Fibroblast of gingiva (primary cell): Measurements from ENCODE around the gene GADD45GIP1.

ENCODE experiments used
- DNase-seq: peaks from one replicate; pipeline ENCODE4 v3.0.0-alpha.2; 2011; ENCODE audit warnings: low read depth

Gene GADD45GIP1

DNA sequence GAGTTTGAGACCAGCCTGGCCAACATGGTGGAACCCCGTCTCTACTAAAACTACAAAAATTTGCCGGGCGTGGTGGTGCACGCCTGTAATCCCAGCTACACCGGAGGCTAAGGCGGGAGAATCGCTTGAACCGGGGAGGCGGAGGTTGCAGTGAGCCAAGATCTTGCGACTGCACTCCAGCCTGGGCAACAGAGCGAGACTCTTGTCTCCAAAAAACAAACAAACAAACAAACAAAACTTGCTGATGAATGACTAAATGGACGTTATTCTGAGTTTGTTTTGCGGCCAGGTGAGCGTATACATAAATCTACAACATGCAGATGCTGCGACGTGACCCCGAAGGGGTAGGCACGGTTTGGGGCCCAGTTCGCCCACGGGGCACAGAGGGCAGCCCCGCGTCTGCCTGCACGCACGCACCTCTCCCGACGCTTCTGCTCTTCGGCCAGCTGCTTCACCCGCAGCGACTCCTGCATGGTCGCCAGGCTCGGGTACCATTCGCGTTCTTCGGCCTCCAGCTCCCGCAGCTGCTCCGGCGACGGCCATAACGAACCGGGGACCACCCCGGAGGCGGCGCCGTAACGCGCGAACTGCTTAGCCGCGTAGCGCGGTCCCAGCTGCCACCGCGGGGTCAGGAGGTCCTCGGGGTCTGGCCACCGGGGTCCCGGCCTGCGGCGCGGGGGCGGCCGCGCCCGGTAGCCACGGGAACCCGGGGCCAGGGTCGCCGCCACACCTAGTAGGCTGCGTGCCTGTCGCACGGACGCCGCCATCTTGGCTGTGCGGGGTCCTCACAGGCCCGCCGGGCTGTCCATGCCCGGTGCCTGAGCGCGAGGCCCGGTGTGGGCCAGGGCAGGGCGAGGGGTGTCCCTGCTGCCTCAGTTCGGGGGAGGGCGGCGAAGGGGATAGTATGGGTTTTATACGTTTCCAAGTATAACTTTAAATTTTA, at the start of gene GADD45GIP1:
GADD45GIP1 (minus strand) TSS at position 778 of the 943 bp plus-strand sequence; CDS start at position 767, 11 bp downstream.
- DNase-seq, result peak; percentile 71

GRCh38 chr19:13005861-13006370, 48.9 kb upstream of the GADD45GIP1 start:
- no peak for DNase-seq

GRCh38 chr19:13005253-13005652, 48.2 kb upstream of the GADD45GIP1 start:
- no peak for DNase-seq

- no peak for DNase-seq
These were observed 47.2 kb upstream of the GADD45GIP1 start for GRCh38 chr19:13004273-13004672.

DNA sequence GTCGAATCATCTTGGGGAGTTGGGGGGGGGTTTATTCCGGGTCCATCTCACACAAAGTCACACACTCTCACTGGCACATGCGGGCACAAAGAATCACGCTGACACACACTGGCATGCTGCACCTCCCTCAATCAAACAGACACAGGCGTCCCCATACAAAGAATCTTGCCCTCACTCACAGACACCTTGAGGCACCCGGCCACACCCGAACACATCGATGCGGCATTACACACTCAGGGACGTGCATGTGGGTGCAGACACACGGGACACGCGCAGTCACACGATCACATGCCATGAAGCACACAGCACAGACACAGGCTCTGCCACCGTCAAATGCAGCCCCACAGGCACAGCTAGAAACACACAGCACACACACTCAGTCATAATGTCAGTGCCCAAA, 46.1 kb upstream of the GADD45GIP1 start:
- DNase-seq, result no peak

DNA sequence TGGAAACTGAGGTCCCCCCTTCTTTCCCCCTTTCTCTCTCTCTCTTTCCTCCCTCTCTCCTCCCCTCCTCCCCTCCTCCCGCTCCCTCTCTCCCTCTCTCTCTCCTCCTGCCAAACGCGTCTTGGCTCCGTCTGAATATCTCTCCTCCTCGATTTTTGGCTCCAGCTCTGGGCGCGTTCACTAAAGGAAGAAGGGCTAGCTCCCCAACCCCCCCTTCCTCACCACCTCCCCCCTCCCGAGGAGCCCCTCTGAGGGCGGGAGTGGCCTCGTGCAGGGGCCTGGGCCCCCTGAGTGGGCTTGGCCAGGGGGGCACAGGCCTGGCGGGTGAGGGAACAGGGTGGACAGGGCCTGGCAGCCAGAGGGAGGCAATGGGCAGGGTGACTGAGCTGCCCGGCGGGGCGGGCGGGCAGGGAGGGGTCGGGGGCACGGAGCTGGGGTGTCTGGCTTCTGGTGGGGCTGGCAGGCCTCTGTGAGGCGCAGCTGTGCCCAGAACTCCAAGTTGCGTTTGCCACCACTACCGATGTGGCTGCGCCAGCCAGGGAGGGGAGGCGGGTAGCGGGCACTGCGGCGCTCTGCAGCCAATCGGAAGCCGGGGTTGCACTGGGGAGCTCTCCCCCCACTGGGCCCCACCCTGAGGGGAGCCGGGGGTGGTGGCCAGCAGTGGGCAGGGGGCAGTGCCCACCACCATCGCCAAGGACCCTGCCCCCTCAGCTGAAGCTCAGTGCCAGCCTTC, 45.3 kb upstream of the GADD45GIP1 start:
- peak; percentile 82 for DNase-seq

- DNase-seq, result peak; percentile 45
These were observed 44.6 kb upstream of the GADD45GIP1 start for GRCh38 chr19:13001502-13002165.

GRCh38 chr19:13001166-13001501, 44.1 kb upstream of the GADD45GIP1 start:
- no peak for DNase-seq

DNA sequence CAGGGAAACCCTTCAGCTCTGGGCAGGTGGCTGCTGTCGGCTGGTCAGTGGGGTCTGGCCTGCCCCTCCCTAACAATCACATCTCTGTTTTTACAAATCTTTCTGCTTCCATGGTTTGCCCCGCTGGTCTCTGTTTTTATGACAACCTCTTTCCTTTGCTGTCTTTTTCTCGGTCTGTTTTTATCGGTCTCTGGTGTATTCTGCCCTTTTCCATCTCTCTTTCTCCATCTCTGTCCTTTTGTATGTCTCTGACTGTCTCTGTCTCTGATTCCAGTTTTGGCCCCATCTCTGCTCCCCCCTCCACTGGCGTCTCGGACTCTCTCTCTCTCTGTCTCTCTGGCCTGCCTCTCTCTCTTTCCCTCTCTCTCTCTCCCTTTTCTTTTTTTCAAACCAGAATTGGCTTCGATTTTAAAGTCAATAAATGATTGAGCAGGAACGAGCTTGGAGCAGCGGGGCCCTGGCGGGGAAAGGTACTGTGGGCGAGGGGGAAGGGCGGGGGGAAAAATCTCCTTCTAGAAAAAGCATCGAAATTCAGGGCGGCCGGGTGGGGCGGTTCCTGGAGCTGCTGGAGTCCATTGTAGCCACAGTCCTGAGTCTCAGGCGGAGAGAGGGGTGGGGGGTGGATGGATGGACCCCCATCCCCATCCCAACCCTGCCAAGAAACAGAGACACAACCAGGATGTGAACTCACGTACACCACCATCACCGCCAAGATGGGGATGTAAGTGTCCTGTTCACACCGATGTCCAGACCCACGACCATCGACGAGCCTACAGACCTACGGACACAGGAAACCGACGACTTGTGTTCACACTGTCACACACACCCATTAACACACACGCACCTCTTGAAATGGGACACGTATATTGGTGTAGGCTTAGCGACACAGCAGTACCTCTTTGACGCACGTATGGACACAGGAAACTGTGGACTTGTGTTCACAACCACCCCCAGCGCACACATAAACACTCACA, 41.2 kb upstream of the GADD45GIP1 start:
- peak; percentile 29 for DNase-seq

DNA sequence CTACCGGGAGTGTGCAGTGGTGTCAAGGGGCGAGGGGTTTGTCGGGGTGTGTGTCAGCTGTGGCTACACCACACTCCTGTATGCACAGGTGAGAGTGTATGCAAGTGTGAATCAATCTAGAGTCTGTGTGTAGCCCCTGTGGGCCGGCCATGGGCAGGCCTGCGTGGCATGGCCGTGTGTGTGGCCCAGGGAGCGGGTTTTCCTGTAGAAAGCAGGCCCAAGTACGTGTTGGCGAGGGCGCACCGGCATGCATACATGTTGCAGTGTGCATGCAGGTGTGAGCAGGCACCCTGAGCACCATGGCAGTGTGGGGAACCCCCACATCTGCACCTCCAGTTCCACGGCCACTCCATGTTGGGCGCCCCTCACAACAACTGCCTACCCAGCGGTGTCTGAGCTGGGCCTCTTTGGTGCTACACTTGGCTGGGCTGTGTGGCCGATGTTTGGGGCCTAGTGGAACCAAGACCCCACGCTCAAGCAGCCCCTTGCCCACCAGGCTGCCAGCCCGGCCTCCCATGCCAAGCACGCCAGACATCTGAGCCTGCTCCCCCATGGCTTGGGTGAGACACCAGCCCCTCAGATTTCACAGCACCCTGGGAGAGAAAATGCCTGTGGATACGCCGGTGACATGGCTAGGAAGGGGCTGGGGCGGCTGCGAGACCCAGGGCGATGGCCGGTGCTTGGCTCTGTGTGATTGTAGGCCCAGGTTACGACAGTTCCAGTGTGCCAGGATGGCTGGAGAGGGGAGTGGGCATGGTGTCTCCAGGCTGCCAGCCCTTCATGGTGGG, 40.4 kb upstream of the GADD45GIP1 start:
- DNase-seq, result peak; percentile 27

DNA sequence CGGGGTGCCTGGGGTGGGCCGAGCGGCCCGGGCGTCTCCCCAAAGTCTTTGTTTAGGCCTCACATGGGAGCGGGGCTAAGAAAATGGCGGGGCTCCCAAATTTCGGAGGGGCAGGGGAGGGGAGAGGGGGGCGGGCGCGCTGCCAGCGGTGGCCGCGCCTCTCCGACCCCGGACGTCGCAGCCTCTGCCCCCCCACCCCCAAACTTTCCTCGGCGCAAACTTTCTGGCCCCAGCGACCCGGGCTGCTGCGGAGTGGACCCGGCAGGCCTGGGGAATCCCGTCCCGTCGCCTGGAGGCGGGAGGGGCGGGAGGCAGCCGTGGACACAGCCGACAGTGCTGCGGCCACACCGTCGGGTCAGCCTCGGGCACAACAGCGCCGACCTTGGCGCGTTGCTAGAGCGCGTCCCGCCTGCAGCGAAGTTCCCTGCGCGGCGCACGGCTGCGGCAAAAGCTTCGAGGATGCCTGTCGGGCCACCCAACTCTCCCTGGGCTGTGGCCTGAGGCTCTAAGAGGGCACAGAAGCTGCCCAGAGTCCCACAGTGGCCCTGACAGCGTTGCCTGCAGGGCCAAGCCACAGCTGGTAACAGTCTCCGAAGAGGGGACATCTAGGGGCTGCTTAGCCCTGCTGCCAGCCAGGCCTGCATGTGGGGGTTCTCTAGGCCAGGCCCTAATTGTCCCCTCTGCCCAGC, 39.5 kb upstream of the GADD45GIP1 start:
- peak; percentile 53 for DNase-seq

- peak; percentile 51 for DNase-seq
These were observed 38.8 kb upstream of the GADD45GIP1 start for GRCh38 chr19:12995596-12996405.

- peak; percentile 75 for DNase-seq
These were observed 37.9 kb upstream of the GADD45GIP1 start, which contains the start of gene NFIX for GRCh38 chr19:12994701-12995595. NFIX (plus strand) TSS chr19:12995475; CDS start chr19:12995838, 363 bp downstream.

DNA sequence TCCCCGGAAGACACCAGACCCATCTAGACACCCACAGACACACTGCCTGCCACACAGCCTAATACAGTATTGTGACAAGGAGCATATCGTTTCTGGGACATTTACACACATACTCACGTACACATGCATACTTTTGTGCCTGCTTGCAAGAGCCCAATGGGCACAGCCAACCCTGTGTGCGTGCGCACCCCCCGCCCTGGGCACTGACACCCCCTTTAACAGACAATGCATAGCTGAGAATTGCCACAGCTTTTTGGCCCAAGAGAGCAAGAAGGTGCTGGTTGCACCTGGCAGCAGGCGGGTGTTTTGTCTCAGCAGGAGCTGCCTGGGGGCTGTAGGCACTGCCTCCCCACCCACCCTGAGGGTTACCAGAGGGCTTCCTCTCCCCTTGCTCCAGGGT, 36.5 kb upstream of the GADD45GIP1 start:
- no peak for DNase-seq

GRCh38 chr19:12992729-12993128, 35.7 kb upstream of the GADD45GIP1 start:
- DNase-seq, result no peak

GRCh38 chr19:12991296-12991695, 34.3 kb upstream of the GADD45GIP1 start:
- DNase-seq, result no peak

DNA sequence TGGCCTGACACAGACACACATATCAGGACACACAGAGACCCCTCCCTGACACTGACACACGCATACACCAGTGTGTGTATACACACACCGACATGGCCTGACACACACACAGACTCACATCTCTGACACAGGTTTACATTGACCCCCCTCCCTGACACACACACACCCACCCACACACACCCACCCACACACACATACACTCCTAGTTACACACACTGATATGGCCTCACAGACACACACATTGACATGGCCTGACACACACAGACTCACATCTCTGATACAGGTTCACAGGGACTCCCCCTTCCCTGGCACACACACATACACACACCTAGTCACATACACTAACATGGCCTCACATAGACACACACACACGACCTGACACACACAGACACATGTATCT, 33.8 kb upstream of the GADD45GIP1 start:
- no peak for DNase-seq

DNA sequence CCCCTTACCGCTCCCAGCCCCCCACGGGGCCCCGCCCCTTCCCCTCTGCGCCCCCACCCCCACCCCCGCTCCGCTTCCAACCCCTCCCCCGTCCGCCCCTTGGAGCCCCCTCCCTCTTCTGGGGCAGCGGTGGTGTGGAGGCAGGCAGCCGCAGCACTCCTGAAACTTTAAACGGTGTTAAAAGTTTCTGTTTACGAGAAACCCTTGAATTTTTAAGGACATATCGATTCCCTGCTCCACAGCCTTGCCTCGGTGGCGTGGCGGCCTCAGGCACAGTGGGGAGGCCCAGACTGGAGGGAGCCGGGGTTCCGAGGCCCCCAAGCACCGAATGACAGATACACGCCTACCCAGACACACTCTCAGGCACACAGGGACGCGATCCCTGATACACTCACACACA, 33.4 kb upstream of the GADD45GIP1 start:
- DNase-seq, result no peak
